Activated CD4-positive, alpha-beta memory T cell treated with anti-CD3 and anti-CD28 coated beads, Interleukin-2, amount 10 ng/mL, durations not matched to agents 7 days and 5 days (primary cell): ENCODE data around the gene ERC2. TPM values are rescaled to one million over a fixed set of nuclear protein-coding genes. Genes with fewer than 3 reads are reported as not detected.

Experiments used
- CTCF ChIA-PET: fragments of 350-600 bp; sonication (Branson Sonifier 250); formaldehyde crosslinking; loops from one replicate; lab custom pipeline; 2021; ENCODE audit warnings: antibody characterized with exemption, inconsistent platforms; lab: Charles Lee
- POLR2A ChIA-PET: fragments of 350-600 bp; sonication (Branson Sonifier 250); formaldehyde crosslinking; loops from one replicate; lab custom pipeline; 2021; ENCODE audit warnings: antibody characterized with exemption; lab: Charles Lee
- DNase-seq: peaks from one replicate; pipeline ENCODE4 v3.0.0-alpha.2; 2020
- H3K27ac Mint-ChIP-seq: one replicate; pipeline ENCODE4 v1.8.0; 2021; ENCODE audit warnings: mild to moderate bottlenecking, mixed read lengths
- H3K27me3 Mint-ChIP-seq: one replicate; pipeline ENCODE4 v1.8.0; 2021; ENCODE audit warnings: mixed read lengths
- H3K36me3 Mint-ChIP-seq: one replicate; pipeline ENCODE4 v1.8.0; 2021; ENCODE audit warnings: low read depth, mixed read lengths
- H3K4me1 Mint-ChIP-seq: one replicate; pipeline ENCODE4 v1.8.0; 2021; ENCODE audit warnings: mixed read lengths
- H3K4me3 Mint-ChIP-seq: one replicate; pipeline ENCODE4 v1.8.0; 2021; ENCODE audit warnings: mild to moderate bottlenecking, mixed read lengths
- H3K9me3 Mint-ChIP-seq: one replicate; pipeline ENCODE4 v1.8.0; 2021; ENCODE audit warnings: mixed read lengths
- total RNA-seq, 2 experiments: library from RNA; stranded (reverse); gene quantifications; one replicate each; pipeline ENCODE4 v1.2.3, GENCODE V29; 2021

Gene ERC2
- total RNA-seq, 2 experiments from 2014 or later: not detected

- no peaks in the 10 kb centered on the region for H3K27me3 Mint-ChIP-seq
- no peak for DNase-seq
- no peak overlapping the region for H3K27ac Mint-ChIP-seq
- ChIA-PET CTCF (no interaction called here), POLR2A (no interaction called here)
- peaks cover 4% of the 10 kb centered on the region for H3K9me3 Mint-ChIP-seq
- H3K4me3 Mint-ChIP-seq: no peak overlapping the region
- no peaks in the 10 kb centered on the region for H3K4me1 Mint-ChIP-seq
- no peaks in the 10 kb centered on the region for H3K36me3 Mint-ChIP-seq
These were observed 565.9 kb downstream of the ERC2 start for GRCh38 chr3:55902221-55902900.

GRCh38 chr3:55899887-55900286, 568.4 kb downstream of the ERC2 start:
- no peak for DNase-seq
- ChIA-PET CTCF (no interaction called here), POLR2A (no interaction called here)
- Mint-ChIP-seq H3K27me3 (no peaks in the 10 kb centered on the region), H3K9me3 (no peaks in the 10 kb centered on the region), H3K4me3 (no peak overlapping the region), H3K4me1 (no peaks in the 10 kb centered on the region), H3K27ac (no peak overlapping the region), H3K36me3 (no peaks in the 10 kb centered on the region)

GRCh38 chr3:55897573-55898224, 570.6 kb downstream of the ERC2 start:
- Mint-ChIP-seq H3K4me3 (no peak overlapping the region), H3K9me3 (no peaks in the 10 kb centered on the region), H3K27ac (no peak overlapping the region), H3K4me1 (no peaks in the 10 kb centered on the region), H3K36me3 (no peaks in the 10 kb centered on the region), H3K27me3 (no peaks in the 10 kb centered on the region)
- no peak for DNase-seq
- POLR2A ChIA-PET: no interaction called here
- CTCF ChIA-PET: no interaction called here

GRCh38 chr3:55895897-55896566, 572.2 kb downstream of the ERC2 start:
- POLR2A ChIA-PET: no interaction called here
- Mint-ChIP-seq H3K9me3 (no peaks in the 10 kb centered on the region), H3K36me3 (no peaks in the 10 kb centered on the region), H3K4me1 (no peaks in the 10 kb centered on the region), H3K27ac (no peak overlapping the region), H3K27me3 (no peaks in the 10 kb centered on the region), H3K4me3 (no peak overlapping the region)
- CTCF ChIA-PET: no interaction called here
- no peak for DNase-seq

- no peaks in the 10 kb centered on the region for H3K27me3 Mint-ChIP-seq
- no peak for DNase-seq
- H3K9me3 Mint-ChIP-seq: no peaks in the 10 kb centered on the region
- H3K36me3 Mint-ChIP-seq: no peaks in the 10 kb centered on the region
- ChIA-PET POLR2A (no interaction called here), CTCF (no interaction called here)
- no peak overlapping the region for H3K4me3 Mint-ChIP-seq
- H3K4me1 Mint-ChIP-seq: no peaks in the 10 kb centered on the region
- H3K27ac Mint-ChIP-seq: no peak overlapping the region
These were observed 573.7 kb downstream of the ERC2 start for GRCh38 chr3:55894605-55895004.

GRCh38 chr3:55893045-55893664, 575.1 kb downstream of the ERC2 start:
- no peak for DNase-seq
- no peaks in the 10 kb centered on the region for H3K36me3 Mint-ChIP-seq
- ChIA-PET POLR2A (no interaction called here), CTCF (no interaction called here)
- H3K27ac Mint-ChIP-seq: no peak overlapping the region
- no peaks in the 10 kb centered on the region for H3K4me1 Mint-ChIP-seq
- no peaks in the 10 kb centered on the region for H3K9me3 Mint-ChIP-seq
- no peaks in the 10 kb centered on the region for H3K27me3 Mint-ChIP-seq
- H3K4me3 Mint-ChIP-seq: no peak overlapping the region

- H3K9me3 Mint-ChIP-seq: no peaks in the 10 kb centered on the region
- ChIA-PET POLR2A (no interaction called here), CTCF (no interaction called here)
- no peaks in the 10 kb centered on the region for H3K36me3 Mint-ChIP-seq
- no peak overlapping the region for H3K27ac Mint-ChIP-seq
- no peaks in the 10 kb centered on the region for H3K27me3 Mint-ChIP-seq
- no peak for DNase-seq
- H3K4me1 Mint-ChIP-seq: no peaks in the 10 kb centered on the region
- no peak overlapping the region for H3K4me3 Mint-ChIP-seq
These were observed 577.2 kb downstream of the ERC2 start for GRCh38 chr3:55891106-55891505.

GRCh38 chr3:55888282-55888885, 579.9 kb downstream of the ERC2 start:
- ChIA-PET CTCF (no interaction called here), POLR2A (no interaction called here)
- no peak overlapping the region for H3K27ac Mint-ChIP-seq
- H3K4me3 Mint-ChIP-seq: no peak overlapping the region
- H3K27me3 Mint-ChIP-seq: no peaks in the 10 kb centered on the region
- H3K4me1 Mint-ChIP-seq: no peaks in the 10 kb centered on the region
- no peaks in the 10 kb centered on the region for H3K9me3 Mint-ChIP-seq
- no peaks in the 10 kb centered on the region for H3K36me3 Mint-ChIP-seq
- no peak for DNase-seq

GRCh38 chr3:55885721-55886120, 582.5 kb downstream of the ERC2 start:
- ChIA-PET POLR2A (no interaction called here), CTCF (no interaction called here)
- no peak overlapping the region for H3K4me3 Mint-ChIP-seq
- H3K9me3 Mint-ChIP-seq: no peaks in the 10 kb centered on the region
- DNase-seq: no peak
- H3K27me3 Mint-ChIP-seq: no peaks in the 10 kb centered on the region
- no peaks in the 10 kb centered on the region for H3K36me3 Mint-ChIP-seq
- H3K27ac Mint-ChIP-seq: no peak overlapping the region
- H3K4me1 Mint-ChIP-seq: no peaks in the 10 kb centered on the region

- H3K27me3 Mint-ChIP-seq: no peaks in the 10 kb centered on the region
- ChIA-PET CTCF (no interaction called here), POLR2A (no interaction called here)
- H3K27ac Mint-ChIP-seq: no peak overlapping the region
- no peak overlapping the region for H3K4me3 Mint-ChIP-seq
- no peak for DNase-seq
- no peaks in the 10 kb centered on the region for H3K9me3 Mint-ChIP-seq
- H3K36me3 Mint-ChIP-seq: no peaks in the 10 kb centered on the region
- H3K4me1 Mint-ChIP-seq: no peaks in the 10 kb centered on the region
These were observed 583.6 kb downstream of the ERC2 start for GRCh38 chr3:55884491-55885285.

GRCh38 chr3:55884066-55884465, 584.2 kb downstream of the ERC2 start:
- Mint-ChIP-seq H3K4me3 (no peak overlapping the region), H3K27ac (no peak overlapping the region), H3K27me3 (no peaks in the 10 kb centered on the region), H3K4me1 (no peaks in the 10 kb centered on the region), H3K9me3 (no peaks in the 10 kb centered on the region), H3K36me3 (no peaks in the 10 kb centered on the region)
- DNase-seq: no peak
- ChIA-PET POLR2A (no interaction called here), CTCF (interaction anchor here (0.7 kb wide), 1 partner anchor 361 kb away, joined by 3 read pairs; no protein-coding TSS in a partner anchor)

GRCh38 chr3:55882006-55882405, 586.3 kb downstream of the ERC2 start:
- POLR2A ChIA-PET: no interaction called here
- Mint-ChIP-seq H3K4me3 (no peak overlapping the region), H3K4me1 (no peaks in the 10 kb centered on the region), H3K27ac (no peak overlapping the region), H3K9me3 (no peaks in the 10 kb centered on the region), H3K27me3 (no peaks in the 10 kb centered on the region), H3K36me3 (no peaks in the 10 kb centered on the region)
- DNase-seq: no peak
- CTCF ChIA-PET: no interaction called here
